Measurements from ENCODE around the gene NTNG1. TPM values are rescaled to one million over a fixed set of nuclear protein-coding genes. Genes with fewer than 3 reads are reported as not detected.

The NTNG1 gene
- total RNA-seq, 1 experiment from 2014 or later = 1.5 TPM

DNA sequence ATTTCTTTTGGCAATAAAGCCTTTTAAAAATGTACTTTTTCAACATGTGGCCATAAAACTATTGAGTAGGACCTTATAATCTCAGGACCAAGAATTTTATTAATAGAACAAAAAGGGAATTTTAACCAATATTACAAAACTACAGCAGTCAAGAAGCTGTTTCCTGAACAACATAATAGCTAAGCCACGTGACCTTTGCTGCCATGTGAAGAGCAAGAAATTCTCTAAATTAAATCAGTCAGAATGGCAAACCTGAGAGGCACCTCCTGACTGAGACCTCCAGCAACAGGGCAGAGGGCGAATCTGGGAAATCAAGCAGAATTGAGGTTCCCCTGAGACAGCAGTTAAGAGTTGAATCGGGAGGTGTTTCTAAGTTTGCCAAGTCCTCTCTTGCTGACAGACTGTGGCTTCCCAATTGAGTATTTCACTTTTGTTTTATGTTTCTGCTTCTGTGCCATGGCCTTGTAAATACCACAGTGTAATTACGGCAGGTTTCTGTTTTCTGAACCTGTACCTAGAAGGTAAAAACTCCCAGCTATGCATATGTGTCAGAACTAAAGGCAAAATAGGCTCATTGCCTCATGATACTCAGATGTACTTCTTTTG, 358.4 kb downstream of the NTNG1 start:
- no peak overlapping the region; a peak in 1 of 7 replicates for H3K27ac Mint-ChIP-seq
- no CpG with 5 or more reads among the region's 4 CpGs for WGBS (ENCODE audit: extremely low coverage, insufficient read length, low lambda C conversion rate)
- no peak overlapping the region for H2AFZ ChIP-seq (ENCODE audit: low read length)
- no peak overlapping the region for H3K56ac ChIP-seq (ENCODE audit: insufficient read length, low read depth, low read length)
- H2BK120ac ChIP-seq (ENCODE audit: low read depth, low read length, poor library complexity, severe bottlenecking) = no peak overlapping the region
- no peak overlapping the region for H3K4ac ChIP-seq (ENCODE audit: low read depth, low read length)
- no peak overlapping the region for H3K18ac ChIP-seq (ENCODE audit: insufficient read length, low read depth, low read length)
- H3K14ac ChIP-seq (ENCODE audit: insufficient read depth, low read length) = no peak overlapping the region
- no peak overlapping the region for H3T11ph ChIP-seq (ENCODE audit: low read length)
- H3K23me2 ChIP-seq (ENCODE audit: insufficient read length, low read depth, low read length, poor library complexity, severe bottlenecking) = no peaks in the 10 kb centered on the region
- no peak overlapping the region for H4K5ac ChIP-seq (ENCODE audit: insufficient read length, low read depth, low read length)
- TF ChIP-seq, protein P1, sequence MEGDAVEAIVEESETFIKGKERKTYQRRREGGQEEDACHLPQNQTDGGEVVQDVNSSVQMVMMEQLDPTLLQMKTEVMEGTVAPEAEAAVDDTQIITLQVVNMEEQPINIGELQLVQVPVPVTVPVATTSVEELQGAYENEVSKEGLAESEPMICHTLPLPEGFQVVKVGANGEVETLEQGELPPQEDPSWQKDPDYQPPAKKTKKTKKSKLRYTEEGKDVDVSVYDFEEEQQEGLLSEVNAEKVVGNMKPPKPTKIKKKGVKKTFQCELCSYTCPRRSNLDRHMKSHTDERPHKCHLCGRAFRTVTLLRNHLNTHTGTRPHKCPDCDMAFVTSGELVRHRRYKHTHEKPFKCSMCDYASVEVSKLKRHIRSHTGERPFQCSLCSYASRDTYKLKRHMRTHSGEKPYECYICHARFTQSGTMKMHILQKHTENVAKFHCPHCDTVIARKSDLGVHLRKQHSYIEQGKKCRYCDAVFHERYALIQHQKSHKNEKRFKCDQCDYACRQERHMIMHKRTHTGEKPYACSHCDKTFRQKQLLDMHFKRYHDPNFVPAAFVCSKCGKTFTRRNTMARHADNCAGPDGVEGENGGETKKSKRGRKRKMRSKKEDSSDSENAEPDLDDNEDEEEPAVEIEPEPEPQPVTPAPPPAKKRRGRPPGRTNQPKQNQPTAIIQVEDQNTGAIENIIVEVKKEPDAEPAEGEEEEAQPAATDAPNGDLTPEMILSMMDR (conservative IDR thresholded peaks at IDR 0.05) = no peak
- H3K4me1 ChIP-seq (ENCODE audit: insufficient read depth, low read length) = 0 out of 2 replicates have a peak, but pooled peaks cover 1% of the 10 kb centered on the region
- DNase-seq = no peak
- no peak overlapping the region for H3K23ac ChIP-seq (ENCODE audit: insufficient read length, low read depth, low read length)
- H3K79me2 ChIP-seq (ENCODE audit: insufficient read depth, low read length) = no peaks in the 10 kb centered on the region
- H3K9me3 ChIP-seq (ENCODE audit: control insufficient read depth, low read depth, low read length) = no peaks in the 10 kb centered on the region
- H2BK20ac ChIP-seq (ENCODE audit: low read depth, low read length, poor library complexity, severe bottlenecking) = no peak overlapping the region
- H3K36me3 Mint-ChIP-seq (ENCODE audit: insufficient read depth in 1 of 3, low read depth in 3 of 3) = no peaks in the 10 kb centered on the region; a peak in 1 of 7 replicates
- no peak overlapping the region for H2AK5ac ChIP-seq (ENCODE audit: insufficient read length, low read length)
- no peak overlapping the region for H2BK5ac ChIP-seq (ENCODE audit: insufficient read length, low read length)
- H4K20me1 ChIP-seq (ENCODE audit: control insufficient read depth, insufficient read depth, insufficient read length) = no peaks in the 10 kb centered on the region
- no peak overlapping the region for H3K4me2 ChIP-seq (ENCODE audit: insufficient read depth, insufficient read length, low read length)
- no peak overlapping the region for H4K91ac ChIP-seq (ENCODE audit: insufficient read length, low read depth, low read length)
- no peak overlapping the region for H3K4me3 Mint-ChIP-seq
- H3K27me3 Mint-ChIP-seq (ENCODE audit: low read depth) = no peaks in the 10 kb centered on the region
- H3K9ac ChIP-seq (ENCODE audit: extremely low read depth, insufficient read length, low read length) = no peak overlapping the region
- H4K8ac ChIP-seq (replicated peaks; ENCODE audit: insufficient read length, low read depth, low read length) = no peak overlapping the region
- no peaks in the 10 kb centered on the region for H3K9me3 Mint-ChIP-seq
- no peak overlapping the region for H2BK15ac ChIP-seq (ENCODE audit: low read depth, low read length)
- no peak overlapping the region for H2BK12ac ChIP-seq (ENCODE audit: insufficient read length, low read depth, low read length)
- H3K27me3 ChIP-seq (ENCODE audit: insufficient read depth, low read length) = no peaks in the 10 kb centered on the region
- H3K79me1 ChIP-seq (ENCODE audit: insufficient read depth, low read depth, low read length, poor library complexity, severe bottlenecking) = no peaks in the 10 kb centered on the region
- H3K4me1 Mint-ChIP-seq = peaks cover 7 to 8% of the 10 kb centered on the region in 2 experiments
- H3K27ac ChIP-seq (ENCODE audit: insufficient read length, low read depth, low read length) = no peak overlapping the region
